ENCODE results near the gene URB1.
A peak's percentile ranks its signal among the peaks of the same experiment; 100 is the strongest.
"Not testable (repeated sequence)": the region's sequence is repeated elsewhere in the genome, so short reads cannot be mapped to it uniquely, and the experiment has no call there.

Gene URB1

DNA sequence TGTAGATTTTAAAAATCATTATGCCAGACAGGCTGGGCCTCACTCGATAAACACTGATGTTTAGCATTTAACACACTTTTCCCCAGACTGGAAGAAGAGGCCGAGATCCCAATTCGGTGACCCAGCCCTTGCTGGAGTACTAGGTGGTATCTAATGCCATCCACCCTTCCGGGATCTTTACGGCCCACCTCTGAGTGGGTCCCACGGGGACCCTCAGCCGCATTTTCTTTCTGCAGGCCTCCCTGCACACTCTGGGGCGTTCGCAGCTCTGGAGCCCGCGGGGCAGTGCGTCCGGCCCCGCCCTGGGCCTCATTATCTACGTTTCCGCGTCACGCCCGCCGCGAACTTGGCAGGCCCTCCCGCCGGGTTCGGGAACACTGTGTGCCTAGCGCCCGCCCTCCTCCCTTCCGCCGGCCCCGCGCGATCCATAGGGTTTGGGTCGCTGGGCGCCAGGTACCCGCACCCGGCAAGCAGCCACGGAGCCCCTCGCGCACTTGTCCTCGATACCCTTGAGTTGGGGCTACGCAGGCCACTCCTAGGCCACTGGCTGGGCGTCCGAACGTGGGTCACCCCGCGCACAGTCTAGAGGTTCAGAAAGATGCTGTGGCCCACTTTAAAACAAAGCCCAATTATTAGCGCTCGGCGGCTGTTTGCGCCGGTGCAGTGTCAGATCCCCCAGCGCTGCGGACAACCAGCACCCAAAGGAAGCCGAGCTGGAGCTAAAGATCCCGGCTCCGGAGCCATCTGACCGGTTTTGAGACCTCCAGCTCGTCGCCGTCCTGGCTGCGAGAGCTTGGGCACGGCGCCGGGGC lies 18.7 kb upstream of the URB1 start:
- H3K4me3 ChIP-seq (ENCODE audit: low read depth, low read length), result peak overlapping the region; percentile 38

DNA sequence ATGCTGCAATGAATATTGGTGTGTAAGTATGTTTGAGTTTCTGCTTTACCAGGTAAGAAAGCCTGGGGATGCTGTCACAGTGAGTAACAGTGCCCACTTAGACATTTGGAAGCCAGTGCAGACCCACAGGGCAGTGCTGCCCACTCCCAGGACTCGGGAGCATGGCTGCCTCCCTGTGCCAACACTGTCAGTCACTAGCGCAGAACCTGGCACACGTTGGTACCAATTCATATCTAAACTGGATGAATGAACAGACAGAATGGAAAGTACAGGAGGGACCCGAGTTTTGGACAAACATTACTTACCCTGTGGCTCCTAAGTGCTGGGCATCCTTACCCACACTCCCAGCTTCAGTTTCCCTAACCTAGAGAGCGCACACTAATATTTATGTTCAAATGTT lies 18.1 kb upstream of the URB1 start:
- H3K4me3 ChIP-seq (ENCODE audit: low read depth, low read length), result no peak overlapping the region

DNA sequence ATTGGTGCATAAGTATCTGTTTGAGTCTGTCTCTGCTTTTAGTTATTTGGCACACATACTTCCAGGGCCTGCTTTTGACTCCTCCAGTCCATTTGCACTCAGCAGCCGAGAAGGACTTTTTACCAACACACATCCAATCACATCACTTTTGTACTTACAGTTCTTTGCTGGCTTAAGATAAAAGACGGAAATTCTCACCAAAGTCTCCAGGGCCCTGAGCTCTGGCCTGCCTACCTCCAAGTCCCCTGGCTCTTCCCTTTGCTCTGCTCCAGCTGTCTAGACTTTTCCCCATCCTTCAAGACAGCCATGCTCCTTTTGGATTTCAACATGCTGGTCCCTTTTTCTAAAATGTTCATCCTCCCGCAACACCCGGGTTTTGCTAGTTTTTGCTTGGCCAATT lies 17.5 kb upstream of the URB1 start:
- H3K4me3 ChIP-seq (ENCODE audit: low read depth, low read length), result no peak overlapping the region

DNA sequence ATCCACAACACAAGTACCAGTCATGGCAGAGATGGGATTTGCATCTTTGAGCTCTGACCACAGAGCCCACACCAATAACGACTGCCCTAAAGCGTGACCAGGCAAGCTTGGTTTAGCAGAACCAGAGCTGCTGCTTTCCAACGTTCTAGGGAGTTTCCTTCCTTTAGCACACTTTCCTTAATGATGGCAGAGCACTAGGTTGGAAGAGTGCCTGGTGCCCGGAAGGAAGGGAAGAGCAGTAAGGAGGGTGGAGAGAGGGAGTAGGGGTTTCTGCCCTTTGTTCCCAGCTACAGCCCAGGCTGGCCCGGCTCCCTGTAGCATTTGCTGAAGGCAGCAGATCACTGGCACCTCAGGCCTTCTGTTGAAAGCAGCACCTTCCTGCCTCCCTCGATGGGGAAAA lies 13.6 kb upstream of the URB1 start:
- no peak overlapping the region for H3K4me3 ChIP-seq (ENCODE audit: low read depth, low read length)

DNA sequence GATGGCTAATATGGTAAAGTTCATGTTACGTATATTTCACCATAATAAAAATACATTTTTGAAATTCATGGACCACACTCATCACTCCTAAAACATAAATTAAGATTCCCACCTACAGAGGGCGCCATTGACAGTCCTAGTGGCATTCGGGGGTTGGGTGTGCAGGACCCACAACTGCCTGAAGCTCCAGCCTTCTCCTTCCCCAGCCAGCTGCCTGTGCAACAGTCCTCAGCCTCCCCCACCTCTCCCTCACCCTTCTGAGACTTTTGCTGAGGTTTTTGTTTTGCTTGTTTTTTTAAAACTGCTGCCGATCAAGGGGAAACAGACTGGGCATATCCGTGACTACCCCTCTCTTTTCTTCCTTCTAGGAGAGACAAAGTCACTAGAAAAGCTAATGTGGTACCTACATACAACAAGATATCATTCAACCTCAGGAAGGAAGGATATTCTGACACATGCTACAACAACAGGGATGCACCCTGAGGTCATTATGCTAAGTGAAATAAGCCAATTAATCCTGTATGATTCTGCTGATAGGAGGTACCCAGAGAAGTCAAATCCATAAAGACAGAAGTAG lies 10.5 kb upstream of the URB1 start:
- no peak overlapping the region for H3K4me3 ChIP-seq (ENCODE audit: low read depth, low read length)

DNA sequence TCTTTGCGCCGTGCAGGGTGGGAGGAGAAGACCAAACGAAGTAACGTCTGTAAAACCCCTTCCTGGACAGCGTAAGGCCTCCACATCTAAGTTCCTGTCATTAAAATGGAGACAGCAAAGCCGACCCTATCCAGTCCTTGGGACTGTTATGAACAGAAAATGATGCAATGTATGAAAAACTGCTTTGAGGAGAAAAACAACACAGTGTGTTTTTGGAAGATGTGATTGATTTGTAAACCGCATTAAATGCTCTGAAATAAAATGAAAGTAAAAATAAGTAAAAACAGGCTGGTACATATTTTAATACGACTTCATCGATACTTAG lies 827 bp upstream of the URB1 start:
- no peak overlapping the region for H3K4me3 ChIP-seq (ENCODE audit: low read depth, low read length)

DNA sequence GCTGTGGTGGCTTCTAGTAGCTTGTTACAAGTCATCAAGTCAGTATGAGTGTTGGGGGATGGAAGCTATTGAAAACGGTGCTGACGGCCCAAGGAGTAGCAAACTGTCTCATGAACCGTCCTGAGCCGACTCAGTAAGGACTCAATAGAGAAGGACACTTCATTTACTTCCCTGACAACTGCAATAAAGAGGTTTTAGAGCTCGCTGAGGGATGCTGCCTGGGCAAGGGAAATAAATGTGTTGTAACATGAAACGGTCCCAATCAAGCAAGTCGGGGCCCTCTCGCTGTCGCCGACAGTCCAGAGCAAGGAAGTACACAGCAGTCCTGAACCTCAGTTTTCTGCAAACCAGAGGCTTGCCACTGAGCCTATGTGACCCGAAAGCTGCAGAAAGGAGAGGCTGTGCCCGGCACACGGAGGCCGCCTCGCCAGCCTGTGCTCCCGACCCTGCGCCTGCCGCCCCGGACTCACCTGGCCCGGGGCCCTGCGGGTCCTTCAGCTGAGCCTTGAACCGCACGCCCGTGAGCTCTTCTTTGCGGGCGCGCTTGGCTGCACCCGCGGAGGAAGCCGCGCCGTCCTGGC lies 423 bp downstream of the URB1 start:
- peak overlapping the region; percentile 93 for H3K4me3 ChIP-seq (ENCODE audit: low read depth, low read length)

DNA sequence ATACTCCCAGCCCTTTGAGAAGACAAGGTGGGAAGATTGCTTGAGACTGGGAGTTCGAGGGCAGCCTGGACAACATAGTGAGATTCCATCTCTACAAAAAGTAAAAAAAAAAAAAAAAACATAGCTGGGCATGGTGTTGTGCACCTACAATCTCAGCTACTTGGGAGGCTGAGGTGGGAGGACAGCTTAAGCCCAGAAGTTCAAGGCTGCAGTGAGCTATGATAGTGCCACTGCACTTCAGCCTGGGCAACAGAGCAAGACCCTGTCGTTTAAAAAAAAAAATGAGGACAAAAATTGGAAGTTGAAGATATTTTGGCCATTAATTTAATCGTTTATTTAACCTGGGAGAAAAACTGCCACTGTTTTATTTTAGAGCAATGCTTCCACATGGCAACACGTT lies 1.1 kb downstream of the URB1 start:
- H3K4me3 ChIP-seq (ENCODE audit: low read depth, low read length), result peak overlapping the region; percentile 93

DNA sequence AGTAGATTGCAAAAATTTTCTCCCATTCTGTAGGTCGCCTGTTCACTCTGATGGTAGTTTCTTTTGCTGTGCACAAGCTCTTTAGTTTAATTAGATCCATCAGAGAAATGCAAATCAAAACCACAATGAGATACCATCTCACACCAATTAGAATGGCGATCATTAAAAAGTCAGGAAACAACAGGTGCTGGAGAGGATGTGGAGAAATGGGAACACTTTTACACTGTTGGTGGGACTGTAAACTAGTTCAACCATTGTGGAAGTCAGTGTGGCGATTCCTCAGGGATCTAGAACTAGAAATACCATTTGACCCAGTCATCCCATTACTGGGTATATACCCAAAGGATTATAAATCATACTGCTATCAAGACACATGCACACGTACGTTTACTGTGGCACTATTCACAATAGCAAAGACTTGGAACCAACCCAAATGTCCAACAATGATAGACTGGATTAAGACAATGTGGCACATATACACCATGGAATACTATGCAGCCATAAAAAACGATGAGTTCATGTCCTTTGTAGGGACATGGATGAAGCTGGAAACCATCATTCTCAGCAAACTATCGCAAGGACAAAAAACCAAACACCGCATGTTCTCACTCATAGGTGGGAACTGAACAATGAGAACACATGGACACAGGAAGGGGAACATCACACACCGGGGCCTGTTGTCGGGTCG lies 2.1 kb downstream of the URB1 start:
- H3K4me3 ChIP-seq (ENCODE audit: low read depth, low read length), result not testable (repeated sequence)

DNA sequence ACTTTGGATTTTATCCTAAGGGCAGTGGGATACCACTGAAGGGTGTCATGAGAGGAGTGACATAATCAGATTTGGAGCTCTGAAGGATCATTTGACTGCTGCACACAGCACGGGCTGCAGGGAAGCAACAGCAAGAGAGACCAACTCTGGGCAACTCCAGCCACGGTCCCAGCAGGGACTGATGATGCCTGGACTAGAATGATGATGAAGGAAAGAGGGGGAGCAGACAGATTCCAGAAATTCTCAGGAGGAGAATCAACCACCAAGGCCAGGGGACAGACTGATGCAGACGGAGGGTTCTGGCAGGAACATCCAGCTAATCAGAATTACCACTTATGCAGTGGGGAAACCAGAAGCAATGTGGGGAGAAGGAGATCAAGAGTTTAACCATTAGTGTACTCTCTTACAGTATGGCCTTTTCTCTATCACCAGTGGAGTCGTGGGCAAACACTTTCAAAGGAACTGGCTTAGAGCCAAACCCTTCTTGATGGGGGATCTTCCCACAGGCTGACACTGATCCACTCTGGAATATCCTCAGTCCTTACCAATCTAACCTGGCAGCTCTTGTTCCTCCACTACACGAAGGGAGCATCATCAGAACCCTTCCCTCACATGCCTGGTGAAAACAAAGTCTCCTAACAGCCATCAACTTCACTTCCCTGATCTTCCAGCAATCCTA lies 3.3 kb downstream of the URB1 start:
- H3K4me3 ChIP-seq (ENCODE audit: low read depth, low read length), result no peak overlapping the region

DNA sequence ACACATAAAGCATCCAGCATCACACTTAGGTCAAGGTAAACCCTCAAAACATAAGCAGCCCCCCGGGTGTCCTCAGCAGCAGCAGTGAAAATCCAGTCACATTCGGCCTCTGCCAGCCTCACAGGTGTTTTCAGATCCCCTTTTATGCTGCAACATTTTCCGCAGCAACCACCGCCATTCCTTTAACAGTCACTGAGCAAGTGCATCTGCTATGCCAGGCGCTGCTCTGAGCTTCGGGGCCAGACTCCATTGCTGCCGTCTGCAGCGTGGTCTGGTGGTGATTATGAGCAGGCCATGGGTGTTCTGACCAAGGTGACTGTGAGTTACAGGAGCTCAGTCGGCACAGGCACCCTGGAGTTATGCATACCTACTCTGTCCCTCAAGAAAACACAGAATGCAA lies 4.5 kb downstream of the URB1 start:
- no peak overlapping the region for H3K4me3 ChIP-seq (ENCODE audit: low read depth, low read length)

DNA sequence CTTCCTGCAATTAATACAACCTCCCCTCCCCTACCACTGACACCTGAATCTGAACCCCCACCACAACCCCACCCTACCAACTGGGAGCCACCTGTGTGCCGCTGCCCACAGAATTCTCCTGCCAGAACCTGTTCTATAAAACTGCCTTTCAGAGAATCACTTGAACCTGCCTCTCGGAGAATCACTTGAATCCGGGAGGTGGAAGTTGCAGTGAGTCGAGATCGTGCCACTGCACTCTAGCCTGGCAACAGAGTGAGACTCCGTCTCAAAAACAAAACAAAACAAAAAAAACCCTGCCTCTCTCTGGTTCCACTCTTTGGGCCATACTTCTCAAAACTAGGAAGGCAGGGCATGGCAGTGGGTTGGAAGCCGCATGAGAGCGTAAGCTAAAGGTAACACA lies 5.7 kb downstream of the URB1 start:
- no peak overlapping the region for H3K4me3 ChIP-seq (ENCODE audit: low read depth, low read length)

DNA sequence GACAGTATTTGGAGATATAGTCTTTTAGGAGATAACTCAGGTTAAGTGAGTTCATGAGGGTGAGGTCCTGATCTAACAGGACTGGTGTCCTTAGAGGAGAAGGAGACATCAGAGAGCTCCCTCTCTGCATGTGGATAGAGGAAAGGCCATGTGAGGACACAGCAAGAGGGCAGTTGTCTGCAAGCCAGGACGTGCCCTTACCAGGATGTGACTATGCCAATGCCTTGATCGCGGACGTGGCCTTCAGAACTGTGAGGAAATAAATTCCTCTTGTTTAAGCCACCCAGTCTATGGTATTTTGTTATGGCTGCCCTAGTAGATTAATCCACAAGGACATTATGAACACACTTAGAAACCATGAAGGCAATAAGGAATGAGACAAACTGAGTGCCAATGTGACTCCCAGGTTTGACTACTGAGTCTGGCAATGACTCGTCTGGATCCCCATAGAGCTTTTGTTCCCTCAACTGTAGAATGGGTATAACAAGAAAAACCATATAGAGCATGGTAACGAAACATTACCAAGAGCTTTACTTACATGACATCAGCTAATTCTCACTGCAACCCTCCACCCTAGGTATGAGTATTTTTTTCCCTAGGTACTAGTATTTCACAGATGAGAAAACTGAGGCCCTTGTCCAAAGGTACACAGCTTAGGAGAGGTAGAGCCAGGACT lies 6.5 kb downstream of the URB1 start:
- no peak overlapping the region for H3K4me3 ChIP-seq (ENCODE audit: low read depth, low read length)

DNA sequence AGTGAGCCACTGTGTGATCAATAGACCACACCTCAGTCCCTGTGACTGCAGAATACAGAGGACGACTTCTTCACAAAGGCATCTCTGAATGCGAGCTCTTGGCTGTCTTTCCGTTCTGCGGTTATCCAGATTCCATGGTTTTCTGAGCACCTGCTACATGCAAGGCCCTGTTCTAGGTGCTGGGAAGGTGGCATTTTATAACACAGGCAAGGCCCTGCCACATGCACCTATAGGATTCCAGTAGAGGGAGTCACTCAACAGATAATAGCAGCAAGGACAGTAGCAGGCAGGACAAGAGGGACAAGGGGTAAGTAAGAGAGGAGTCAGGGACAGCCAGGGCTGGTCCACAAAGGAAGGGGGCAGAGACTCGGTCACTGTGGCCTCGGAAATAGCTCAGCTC lies 9.0 kb downstream of the URB1 start:
- no peak overlapping the region for H3K4me3 ChIP-seq (ENCODE audit: low read depth, low read length)

DNA sequence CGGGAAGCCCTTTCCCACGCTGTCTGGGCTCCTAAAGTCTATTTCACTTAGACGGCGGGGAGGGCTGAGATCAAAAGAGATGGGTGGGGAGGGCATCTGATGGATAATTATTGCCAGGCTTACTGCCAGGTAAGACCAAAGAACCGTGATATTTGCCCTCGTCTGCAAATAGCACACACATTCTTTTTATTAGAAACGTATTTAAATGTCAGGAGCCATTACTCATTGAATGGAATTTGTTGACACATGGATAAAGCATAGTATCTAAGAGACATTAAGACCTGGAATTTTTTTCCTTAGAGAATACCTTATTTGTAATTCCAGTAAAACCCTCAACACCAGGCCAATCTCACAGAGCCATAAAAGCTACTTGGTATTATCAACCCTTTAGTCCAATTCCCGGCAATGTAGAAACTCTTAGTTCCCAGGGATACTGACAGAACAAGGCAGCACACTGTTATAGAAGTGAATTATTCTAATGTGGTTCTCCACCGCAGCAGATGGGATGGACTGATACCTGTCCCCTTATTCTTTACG lies 10.6 kb downstream of the URB1 start:
- H3K4me3 ChIP-seq (ENCODE audit: low read depth, low read length), result no peak overlapping the region

DNA sequence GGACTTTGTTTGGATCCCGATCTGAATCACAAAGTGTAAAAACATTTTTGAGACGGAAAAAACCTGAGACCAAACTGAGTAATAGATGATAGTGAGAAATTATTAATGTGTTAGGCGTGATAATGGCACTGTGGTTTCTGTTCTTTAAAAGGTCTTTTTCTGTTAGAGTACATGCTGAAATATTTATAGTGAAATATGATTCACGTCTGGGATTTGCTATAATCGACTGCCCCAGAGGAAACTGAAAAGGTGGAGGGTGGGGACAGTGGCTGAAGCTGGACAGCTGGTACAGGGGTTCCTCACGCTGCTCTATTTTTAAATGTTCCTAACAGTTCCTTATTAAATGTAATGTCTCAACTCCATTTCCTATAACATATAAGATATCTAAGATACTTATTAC lies 11.2 kb downstream of the URB1 start:
- no peak overlapping the region for H3K4me3 ChIP-seq (ENCODE audit: low read depth, low read length)

DNA sequence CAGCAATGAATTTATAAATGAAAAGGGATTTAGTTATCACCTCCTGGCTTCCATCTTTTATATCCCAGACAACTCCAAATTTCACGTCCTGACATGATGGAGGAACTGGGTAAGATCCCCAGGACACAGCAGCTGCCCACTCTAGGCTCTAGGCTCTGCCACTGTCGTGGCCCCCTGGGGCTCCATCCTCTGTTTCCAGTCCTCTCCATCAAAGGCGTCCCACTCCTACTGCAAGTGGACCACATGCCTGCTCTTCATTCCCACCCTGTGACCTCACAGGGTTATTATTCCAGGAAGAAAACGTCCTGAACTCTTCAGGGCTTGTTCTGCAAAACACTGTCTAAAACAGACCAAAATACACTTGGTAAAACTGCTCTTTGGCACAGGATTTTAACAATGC lies 11.9 kb downstream of the URB1 start:
- no peak overlapping the region for H3K4me3 ChIP-seq (ENCODE audit: low read depth, low read length)

DNA sequence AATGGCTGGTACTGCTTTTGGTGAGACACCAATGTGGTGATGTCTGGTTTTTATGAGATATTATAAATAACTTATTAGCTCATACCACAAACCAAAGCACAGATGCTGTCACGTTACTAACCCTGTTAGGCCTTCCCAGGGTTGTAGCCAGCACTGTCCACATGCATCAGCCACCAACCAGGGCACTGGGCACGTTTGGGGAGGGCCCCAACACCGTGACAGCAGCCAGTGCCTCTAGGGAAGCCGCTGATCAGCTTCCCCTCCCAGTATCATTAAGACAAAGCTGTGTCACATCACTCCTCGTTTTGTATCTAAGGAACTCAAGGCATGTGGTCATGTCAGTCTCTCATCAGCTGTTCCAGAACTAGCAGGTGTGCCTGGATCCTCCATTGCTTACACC lies 13.9 kb downstream of the URB1 start:
- no peak overlapping the region for H3K4me3 ChIP-seq (ENCODE audit: low read depth, low read length)

DNA sequence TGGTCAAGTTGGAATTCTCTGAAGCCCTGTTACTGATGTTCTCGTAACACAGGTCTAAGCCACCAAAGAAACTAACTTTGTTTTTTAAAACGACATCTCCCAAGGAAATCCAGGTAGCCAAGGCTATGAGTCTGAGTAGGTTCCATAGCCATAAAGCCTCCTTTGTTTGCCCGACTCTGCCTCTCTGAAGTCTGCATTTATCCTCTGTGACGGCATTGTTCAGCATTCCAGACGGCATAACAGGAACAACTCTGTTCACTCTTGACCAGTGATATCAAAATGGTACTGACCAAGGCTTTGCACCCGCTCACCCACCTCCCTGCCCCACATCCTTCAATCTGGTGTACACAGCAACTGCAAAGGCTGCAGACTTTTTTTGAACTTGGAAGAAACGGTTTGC lies 14.8 kb downstream of the URB1 start:
- H3K4me3 ChIP-seq (ENCODE audit: low read depth, low read length), result no peak overlapping the region

DNA sequence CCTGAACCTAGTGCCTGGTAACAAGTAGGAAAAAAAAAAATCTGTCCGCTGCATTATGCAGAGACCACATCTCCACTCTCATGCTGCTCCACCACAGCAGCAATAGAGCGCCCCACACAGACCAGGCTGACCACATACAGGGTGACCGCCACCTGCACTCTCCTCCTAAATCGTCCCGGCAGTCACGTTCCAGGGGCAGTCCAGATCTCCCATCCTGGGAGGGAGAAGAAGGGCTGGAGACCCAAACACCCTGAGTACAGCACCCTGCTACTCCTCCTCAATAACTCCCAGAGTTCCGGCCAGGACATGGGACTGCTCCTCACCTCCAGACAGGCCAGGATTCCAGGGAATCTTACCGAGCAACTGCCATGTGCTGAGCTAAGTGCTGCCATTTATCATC lies 15.3 kb downstream of the URB1 start:
- H3K4me3 ChIP-seq (ENCODE audit: low read depth, low read length), result no peak overlapping the region

DNA sequence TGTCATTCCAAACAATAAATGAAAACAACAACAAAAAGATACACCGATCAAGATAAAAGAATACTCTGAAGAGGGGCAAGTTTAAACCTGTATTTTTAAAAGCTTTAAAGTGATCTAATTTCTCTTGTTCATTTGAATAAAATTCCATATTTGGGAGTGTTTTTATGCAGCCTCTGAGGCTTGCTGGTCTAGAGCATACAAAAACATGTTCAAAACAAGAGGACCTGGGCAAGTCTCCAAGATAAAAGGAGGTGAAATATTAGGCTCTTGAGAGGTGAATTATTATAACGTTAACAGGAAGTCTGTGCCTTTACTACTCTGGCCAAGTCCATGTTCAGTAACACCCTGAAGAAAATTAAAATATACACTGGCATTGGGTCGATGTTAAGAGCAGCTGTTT lies 20.1 kb downstream of the URB1 start:
- no peak overlapping the region for H3K4me3 ChIP-seq (ENCODE audit: low read depth, low read length)

Measured in iPS-11a (cell line).